Osteoblast (primary cell): ENCODE results near the gene C2CD3. TPM values are rescaled to one million over a fixed set of nuclear protein-coding genes. Genes with fewer than 3 reads are reported as not detected.
A peak's percentile ranks its signal among the peaks of the same experiment; 100 is the strongest.

Experiments
- DNase-seq: peaks from one replicate; pipeline ENCODE4 v3.0.0; 2011; ENCODE audit warnings: low spot score, mixed read lengths; ENCODE audit not compliant: insufficient read length; ENCODE audit errors: missing footprints
- H2AFZ ChIP-seq: 2 replicates; pipeline ENCODE4 v1.6.0; 2011; ENCODE audit warnings: mild to moderate bottlenecking, low read length
- H3K27ac ChIP-seq: 2 replicates; pipeline ENCODE4 v1.5.1; 2011; ENCODE audit warnings: mild to moderate bottlenecking, low read depth, low read length, moderate library complexity
- H3K27me3 ChIP-seq: 2 replicates; pipeline ENCODE4 v1.6.0; 2012; ENCODE audit warnings: mild to moderate bottlenecking, control low read depth, inconsistent platforms, low read length, moderate library complexity; ENCODE audit not compliant: insufficient read depth
- H3K36me3 ChIP-seq: 2 replicates; pipeline ENCODE4 v1.5.1; 2011; ENCODE audit warnings: mild to moderate bottlenecking, low read length, control low read depth, moderate library complexity; ENCODE audit not compliant: insufficient read depth
- H3K4me1 ChIP-seq: 2 replicates; pipeline ENCODE4 v1.5.1; 2011; ENCODE audit warnings: mild to moderate bottlenecking, low read length, control low read depth, moderate library complexity; ENCODE audit not compliant: insufficient read depth
- H3K4me2 ChIP-seq: 2 replicates; pipeline ENCODE4 v1.6.0; 2011; ENCODE audit warnings: mild to moderate bottlenecking, low read length; ENCODE audit not compliant: insufficient read depth
- H3K4me3 ChIP-seq: fragments of 200-600 bp; sonication (generic); 3 replicates; pipeline ENCODE4 v1.5.1; 2012; ENCODE audit warnings: mild to moderate bottlenecking, low read length, inconsistent platforms; ENCODE audit not compliant: insufficient read depth
- H3K79me2 ChIP-seq: 2 replicates; pipeline ENCODE4 v1.6.0; 2012; ENCODE audit warnings: mild to moderate bottlenecking, low read length, control low read depth, inconsistent platforms; ENCODE audit not compliant: insufficient read depth
- H3K9me3 ChIP-seq: 2 replicates; pipeline ENCODE4 v1.5.1; 2011; ENCODE audit warnings: low read depth, low read length, control low read depth
- H4K20me1 ChIP-seq: 2 replicates; pipeline ENCODE4 v1.6.0; 2012; ENCODE audit warnings: mild to moderate bottlenecking, low read length, control low read depth; ENCODE audit not compliant: insufficient read depth
- CTCF ChIP-seq: IDR thresholded peaks from 2 replicates; pipeline ENCODE4 v1.5.1; 2011; ENCODE audit warnings: mild to moderate bottlenecking, low read depth, low read length, moderate library complexity; ENCODE audit errors: extremely low read depth
- total RNA-seq: library from RNA; depleted of rRNA; stranded (reverse); fragments of >200 nt; gene quantifications from 2 replicates; pipeline ENCODE4 v1.2.3, GENCODE V29; 2012

Gene C2CD3
- total RNA-seq, 1 donor = 14.1 TPM

- Histone ChIP-seq H3K4me3 (no peak overlapping the region), H3K9me3 (no peaks in the 10 kb centered on the region), H3K36me3 (peaks cover 5% of the 10 kb centered on the region), H3K79me2 (no peaks in the 10 kb centered on the region), H3K27me3 (no peaks in the 10 kb centered on the region), H4K20me1 (no peaks in the 10 kb centered on the region), H3K4me2 (no peak overlapping the region), H2AFZ (no peak overlapping the region), H3K27ac (no peak overlapping the region), H3K4me1 (peaks cover 6% of the 10 kb centered on the region)
- no peak for TF ChIP-seq CTCF
- no peak for DNase-seq
These were observed 158.6 kb downstream of the C2CD3 start for GRCh38 chr11:74012074-74012809.

- Histone ChIP-seq H3K9me3 (no peaks in the 10 kb centered on the region), H3K79me2 (no peaks in the 10 kb centered on the region), H3K36me3 (peaks cover 5% of the 10 kb centered on the region), H4K20me1 (no peaks in the 10 kb centered on the region), H3K4me1 (peaks cover 6% of the 10 kb centered on the region), H2AFZ (no peak overlapping the region), H3K27me3 (no peaks in the 10 kb centered on the region), H3K4me2 (no peak overlapping the region), H3K27ac (peak overlapping the region; percentile 26), H3K4me3 (no peak overlapping the region)
- no peak for TF ChIP-seq CTCF
- DNase-seq = peak; percentile 79
These were observed 159.3 kb downstream of the C2CD3 start for GRCh38 chr11:74011360-74012073.

GRCh38 chr11:74010306-74011300 is 160.2 kb downstream of the C2CD3 start:
- Histone ChIP-seq H3K4me3 (no peak overlapping the region), H3K36me3 (peaks cover 5% of the 10 kb centered on the region), H4K20me1 (no peaks in the 10 kb centered on the region), H2AFZ (no peak overlapping the region), H3K27ac (no peak overlapping the region), H3K9me3 (no peaks in the 10 kb centered on the region), H3K4me1 (peaks cover 6% of the 10 kb centered on the region), H3K4me2 (no peak overlapping the region), H3K27me3 (no peaks in the 10 kb centered on the region), H3K79me2 (no peaks in the 10 kb centered on the region)
- no peak for TF ChIP-seq CTCF
- DNase-seq = no peak
